Activated T-helper 17 cell treated with anti-CD3 and anti-CD28 coated beads, Interleukin-2, amount 50 U/mL, for 72 hours (primary cell): Measurements from ENCODE around the gene ZFPM1. TPM values are rescaled to one million over a fixed set of nuclear protein-coding genes. Genes with fewer than 3 reads are reported as not detected.
"Not testable (repeated sequence)": the region's sequence is repeated elsewhere in the genome, so short reads cannot be mapped to it uniquely, and the experiment has no call there.

Experiments
- ATAC-seq: fragments of 150-1000 bp; cut with Tn5 transposase; replicated peaks from 2 replicates; pipeline ENCODE4 v1.10.0; 2021; ENCODE audit warnings: mild to moderate bottlenecking, moderate library complexity
- H3K27ac Mint-ChIP-seq: one replicate; pipeline ENCODE4 v1.8.0; 2022; ENCODE audit warnings: mixed read lengths
- H3K27me3 Mint-ChIP-seq: one replicate; pipeline ENCODE4 v1.8.0; 2022; ENCODE audit warnings: mixed read lengths
- H3K36me3 Mint-ChIP-seq: one replicate; pipeline ENCODE4 v1.8.0; 2022; ENCODE audit warnings: low read depth, mild to moderate bottlenecking, mixed read lengths
- H3K4me1 Mint-ChIP-seq: one replicate; pipeline ENCODE4 v1.8.0; 2022; ENCODE audit warnings: mixed read lengths
- H3K4me3 Mint-ChIP-seq: one replicate; pipeline ENCODE4 v1.8.0; 2022; ENCODE audit warnings: mild to moderate bottlenecking, mixed read lengths
- H3K9me3 Mint-ChIP-seq: one replicate; pipeline ENCODE4 v1.8.0; 2022; ENCODE audit warnings: mixed read lengths
- total RNA-seq, 2 donors: library from RNA; stranded (reverse); gene quantifications; one replicate each; pipeline ENCODE4 v1.2.3, GENCODE V29; 2022

ZFPM1 gene
- total RNA-seq, 2 donors from 2014 or later = 12.2 to 22.1 TPM

DNA sequence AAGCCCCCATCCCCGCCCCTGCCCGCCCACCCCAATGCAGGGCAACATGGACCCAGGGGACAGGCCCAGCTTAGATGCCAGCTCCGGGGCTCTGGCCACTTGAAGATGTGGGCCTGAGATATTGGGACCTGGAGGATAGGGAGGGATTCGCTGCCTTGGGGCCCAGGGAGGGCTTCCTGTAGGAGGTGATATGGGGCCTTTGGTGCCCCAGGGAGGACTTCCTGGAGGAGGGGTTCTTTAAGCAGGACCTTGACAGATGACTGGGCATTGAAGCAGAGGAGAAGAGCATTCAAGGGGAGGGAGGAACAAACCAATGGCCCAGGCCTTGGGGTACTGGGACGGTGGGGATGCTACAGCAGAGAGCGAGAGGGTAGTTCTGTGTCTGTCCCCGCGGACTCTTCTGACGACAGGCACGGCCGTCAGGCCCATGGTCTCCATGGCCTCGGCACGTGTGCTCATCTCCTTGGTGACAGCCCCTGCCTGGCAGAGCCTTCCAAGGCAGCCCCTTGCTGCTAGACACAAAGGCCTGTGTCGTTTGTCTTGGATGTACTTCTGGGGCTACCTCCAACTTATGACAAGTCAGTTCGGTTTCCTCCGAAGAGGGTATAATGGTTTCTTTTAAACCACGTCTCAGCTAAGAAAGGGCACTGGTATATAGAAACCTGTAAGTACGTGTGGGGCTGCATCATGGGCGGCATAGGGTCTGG lies 61.6 kb downstream of the ZFPM1 start:
- Mint-ChIP-seq H3K4me3 (no peak overlapping the region), H3K36me3 (no peaks in the 10 kb centered on the region), H3K27me3 (no peaks in the 10 kb centered on the region), H3K4me1 (peaks cover 19% of the 10 kb centered on the region), H3K27ac (no peak overlapping the region), H3K9me3 (no peaks in the 10 kb centered on the region)
- no peak for ATAC-seq

- ATAC-seq = no peak
These were observed 62.3 kb downstream of the ZFPM1 start for GRCh38 chr16:88515371-88515770.

DNA sequence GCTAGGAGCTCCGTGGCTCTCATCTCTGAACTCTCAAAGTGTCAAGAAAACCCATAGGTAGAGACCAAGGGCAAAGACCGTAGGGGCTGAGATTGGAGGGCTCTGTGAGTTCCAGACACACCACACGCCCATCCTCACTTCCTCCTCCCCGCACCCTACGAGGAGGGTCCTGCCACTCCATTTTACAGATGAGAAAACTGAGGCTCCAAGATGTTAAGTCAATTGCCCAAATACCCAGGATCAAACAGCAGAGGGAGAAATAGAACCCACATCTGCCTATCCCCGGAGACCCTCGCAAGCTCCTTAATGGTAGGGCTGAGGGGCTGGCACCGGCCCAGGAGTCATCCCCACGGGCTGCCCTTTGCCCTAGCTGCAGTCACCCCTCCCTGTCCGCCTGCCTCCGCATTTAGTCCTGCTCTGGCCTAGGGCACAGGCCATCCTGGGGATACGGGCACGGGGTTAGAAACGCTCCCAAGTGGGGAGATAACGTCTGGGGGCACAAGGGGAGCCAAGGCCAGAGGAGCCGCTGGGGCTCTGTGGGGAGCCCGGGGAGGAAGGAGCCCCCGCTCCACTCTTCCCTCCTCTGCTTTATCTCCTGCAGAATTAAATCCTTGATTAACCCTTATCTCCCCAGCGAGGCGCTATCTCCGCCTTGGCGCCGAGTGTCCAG lies 63.0 kb downstream of the ZFPM1 start:
- Mint-ChIP-seq H3K4me3 (no peak overlapping the region), H3K27ac (no peak overlapping the region), H3K36me3 (no peaks in the 10 kb centered on the region), H3K4me1 (peaks cover 26% of the 10 kb centered on the region), H3K27me3 (no peaks in the 10 kb centered on the region), H3K9me3 (no peaks in the 10 kb centered on the region)
- no peak for ATAC-seq

More at GRCh38 chr16:88515371-88515770, 62.3 kb downstream of the ZFPM1 start:
- no peaks in the 10 kb centered on the region for H3K36me3 Mint-ChIP-seq
- H3K9me3 Mint-ChIP-seq = no peaks in the 10 kb centered on the region
- H3K27ac Mint-ChIP-seq = no peak overlapping the region
- no peaks in the 10 kb centered on the region for H3K27me3 Mint-ChIP-seq
- H3K4me1 Mint-ChIP-seq = peaks cover 25% of the 10 kb centered on the region
- no peak overlapping the region for H3K4me3 Mint-ChIP-seq

DNA sequence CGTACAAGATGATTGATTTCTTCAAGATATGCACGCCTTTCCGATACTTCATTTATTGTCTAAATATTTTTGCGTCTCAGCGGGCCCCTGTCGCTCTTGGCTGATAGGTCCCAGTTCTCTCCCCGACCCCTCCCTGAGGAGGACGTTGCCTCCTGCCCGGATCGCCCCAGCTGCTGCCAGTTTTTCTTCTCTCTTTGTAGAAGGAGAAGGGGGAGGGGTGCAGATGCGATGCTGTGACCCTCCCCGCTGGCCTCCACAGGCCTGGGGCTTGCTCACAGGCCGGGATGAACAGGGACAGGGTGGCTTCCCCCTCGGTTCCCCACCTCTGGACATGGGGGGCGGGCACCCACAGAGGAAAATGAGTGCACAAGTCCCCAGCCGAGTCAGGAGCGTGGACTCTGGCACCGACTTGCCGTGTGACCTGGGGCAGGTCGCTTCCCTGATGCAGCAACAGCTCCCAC lies 63.6 kb downstream of the ZFPM1 start:
- no peaks in the 10 kb centered on the region for H3K9me3 Mint-ChIP-seq

DNA sequence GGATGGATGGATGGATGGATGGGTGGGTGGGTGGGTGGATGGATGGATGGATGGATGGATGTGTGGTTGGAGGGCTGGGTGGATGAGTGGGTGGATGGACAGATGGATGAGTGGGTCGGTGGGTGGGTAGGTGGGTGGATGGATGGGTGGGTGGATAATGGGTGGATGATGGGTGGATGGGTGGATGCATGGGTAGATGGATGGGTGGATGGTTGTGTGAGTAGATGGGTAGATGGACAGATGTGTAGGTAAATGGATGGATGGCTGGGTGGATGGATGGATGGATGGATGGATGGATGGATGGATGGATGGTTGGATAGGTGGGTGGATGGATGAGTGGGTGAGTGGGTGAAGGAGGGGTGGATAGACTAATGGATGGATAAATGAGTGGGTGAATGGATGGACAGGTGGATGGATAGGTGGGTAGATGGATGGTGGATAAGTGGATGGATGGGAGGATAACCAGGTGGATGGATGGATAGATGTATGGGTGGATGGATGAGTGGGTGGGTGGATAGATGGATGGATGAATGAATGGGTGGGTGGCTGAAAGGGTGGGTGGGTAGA lies 64.2 kb downstream of the ZFPM1 start:
- H3K4me1 Mint-ChIP-seq = peaks cover 26% of the 10 kb centered on the region
- H3K27me3 Mint-ChIP-seq, H3K4me3 Mint-ChIP-seq, H3K27ac Mint-ChIP-seq, ATAC-seq, H3K36me3 Mint-ChIP-seq, H3K9me3 Mint-ChIP-seq: not testable (repeated sequence)

More for the DNA sequence above, 63.6 kb downstream of the ZFPM1 start:
- Mint-ChIP-seq H3K27ac (no peak overlapping the region), H3K27me3 (no peaks in the 10 kb centered on the region), H3K36me3 (no peaks in the 10 kb centered on the region), H3K4me3 (no peak overlapping the region), H3K4me1 (peaks cover 26% of the 10 kb centered on the region)
- no peak for ATAC-seq

DNA sequence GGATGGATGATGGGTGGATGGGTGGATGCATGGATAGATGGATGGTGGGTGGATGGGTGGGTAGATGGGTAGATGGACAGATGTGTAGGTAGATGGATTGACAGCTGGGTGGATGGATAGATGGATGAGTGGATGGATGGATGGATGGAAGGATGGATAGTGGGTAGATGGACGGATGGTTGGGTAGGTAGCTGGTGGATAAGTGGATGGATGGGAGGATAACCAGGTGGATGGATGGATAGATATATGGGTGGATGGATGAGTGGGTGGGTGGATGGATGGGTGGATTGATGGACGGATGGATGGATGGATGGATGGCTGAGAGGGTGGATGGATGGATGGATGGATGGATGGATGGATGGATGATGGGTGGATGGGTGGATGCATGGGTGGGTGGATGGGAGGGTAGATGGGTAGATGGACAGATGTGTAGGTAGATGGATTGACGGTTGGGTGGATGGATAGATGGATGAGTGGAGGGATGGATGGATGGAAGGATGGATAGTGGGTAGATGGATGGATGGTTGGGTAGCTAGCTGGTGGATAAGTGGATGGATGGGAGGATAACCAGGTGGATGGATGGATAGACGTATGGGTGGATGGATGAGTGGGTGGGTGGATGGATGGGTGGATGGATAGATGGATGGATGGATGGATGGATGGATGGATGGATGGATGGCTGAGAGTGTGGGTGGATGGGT lies 65.5 kb downstream of the ZFPM1 start:
- not testable (repeated sequence) for H3K27ac Mint-ChIP-seq, H3K36me3 Mint-ChIP-seq, H3K27me3 Mint-ChIP-seq, H3K4me3 Mint-ChIP-seq, H3K9me3 Mint-ChIP-seq, ATAC-seq
- peaks cover 26% of the 10 kb centered on the region for H3K4me1 Mint-ChIP-seq

DNA sequence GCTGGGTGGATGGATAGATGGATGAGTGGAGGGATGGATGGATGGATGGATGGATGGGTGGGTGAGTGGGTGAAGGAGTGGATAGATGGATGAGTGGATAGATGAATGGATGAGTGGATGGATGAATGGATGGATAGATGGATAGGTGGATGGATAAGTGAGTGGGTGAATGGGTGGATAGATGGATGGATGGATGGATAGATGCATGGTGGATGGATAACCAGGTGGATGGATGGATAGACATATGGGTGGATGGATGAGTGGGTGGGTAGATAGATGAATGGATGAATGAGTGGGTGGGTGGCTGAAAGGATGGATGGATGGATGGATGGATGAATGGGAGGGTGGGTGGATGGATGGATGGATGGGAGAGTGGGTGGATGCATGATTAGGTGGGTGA lies 66.2 kb downstream of the ZFPM1 start:
- no peak overlapping the region for H3K27ac Mint-ChIP-seq

GRCh38 chr16:88519938-88520653 lies 67.0 kb downstream of the ZFPM1 start:
- no peaks in the 10 kb centered on the region for H3K36me3 Mint-ChIP-seq
- H3K4me1 Mint-ChIP-seq = peaks cover 26% of the 10 kb centered on the region
- H3K4me3 Mint-ChIP-seq = no peak overlapping the region
- no peaks in the 10 kb centered on the region for H3K9me3 Mint-ChIP-seq
- no peak overlapping the region for H3K27ac Mint-ChIP-seq
- no peaks in the 10 kb centered on the region for H3K27me3 Mint-ChIP-seq
- no peak for ATAC-seq

More for the DNA sequence above, 66.2 kb downstream of the ZFPM1 start:
- H3K27me3 Mint-ChIP-seq = no peaks in the 10 kb centered on the region
- H3K4me1 Mint-ChIP-seq = peaks cover 26% of the 10 kb centered on the region
- no peaks in the 10 kb centered on the region for H3K9me3 Mint-ChIP-seq
- ATAC-seq = no peak
- no peak overlapping the region for H3K4me3 Mint-ChIP-seq
- no peaks in the 10 kb centered on the region for H3K36me3 Mint-ChIP-seq

DNA sequence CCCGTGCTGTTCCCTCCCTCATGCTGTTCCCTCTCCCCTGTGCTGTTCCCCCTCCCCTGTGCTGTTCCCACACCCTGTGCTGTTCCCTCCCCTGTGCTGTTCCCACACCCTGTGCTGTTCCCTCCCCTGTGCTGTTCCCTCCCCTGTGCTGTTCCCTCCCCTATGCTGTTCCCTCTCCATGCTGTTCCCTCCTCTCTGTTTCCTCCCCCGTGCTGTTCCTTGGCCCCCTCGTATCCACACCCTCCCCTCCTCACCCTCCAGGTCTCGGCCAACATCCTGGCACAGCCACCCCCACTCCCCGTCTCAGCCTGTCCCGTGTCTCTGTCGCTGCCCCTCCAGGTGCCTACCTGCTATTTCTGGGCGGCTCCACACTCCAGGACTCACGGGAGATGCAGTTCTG lies 68.6 kb downstream of the ZFPM1 start:
- no peaks in the 10 kb centered on the region for H3K27me3 Mint-ChIP-seq
- H3K27ac Mint-ChIP-seq = peak overlapping the region; percentile 43
- ATAC-seq = no peak
- no peaks in the 10 kb centered on the region for H3K9me3 Mint-ChIP-seq
- no peak overlapping the region for H3K4me3 Mint-ChIP-seq
- no peaks in the 10 kb centered on the region for H3K36me3 Mint-ChIP-seq
- peaks cover 26% of the 10 kb centered on the region for H3K4me1 Mint-ChIP-seq

DNA sequence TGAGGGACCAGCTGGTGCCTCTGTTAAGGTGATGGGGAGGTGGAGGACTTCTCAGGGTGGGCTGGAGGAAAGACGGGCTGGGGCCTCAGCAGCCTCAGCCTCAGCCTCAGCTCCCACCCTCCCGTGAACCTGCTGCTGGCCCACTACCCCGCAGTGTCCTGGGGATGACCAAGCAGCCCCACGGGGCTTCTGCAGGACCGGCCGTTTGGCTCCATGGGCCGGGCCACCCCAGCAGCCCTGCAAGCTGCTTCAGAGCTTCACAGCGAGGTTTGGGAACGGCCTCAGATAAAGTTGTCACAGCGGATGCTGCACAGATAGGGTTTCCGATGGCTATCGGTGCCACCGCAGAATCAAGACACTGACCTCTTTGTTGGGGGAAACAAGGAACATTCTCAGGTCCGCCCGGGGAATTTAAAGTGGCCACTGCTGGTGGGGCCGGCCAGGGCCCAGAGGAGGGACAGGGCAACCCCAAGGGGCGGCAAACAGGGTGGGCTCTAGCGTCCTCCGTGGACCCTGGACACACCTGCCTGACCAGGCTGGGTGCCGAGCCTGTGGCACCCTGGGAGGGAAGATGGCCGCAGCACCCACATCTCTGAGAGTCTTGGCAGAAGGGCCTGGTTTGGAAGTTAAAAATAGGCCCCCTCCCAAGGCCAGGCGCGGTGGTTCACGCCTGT lies 69.3 kb downstream of the ZFPM1 start:
- H3K4me3 Mint-ChIP-seq = no peak overlapping the region
- H3K9me3 Mint-ChIP-seq = no peaks in the 10 kb centered on the region
- no peaks in the 10 kb centered on the region for H3K36me3 Mint-ChIP-seq
- ATAC-seq = no peak
- H3K27ac Mint-ChIP-seq = no peak overlapping the region
- peaks cover 23% of the 10 kb centered on the region for H3K4me1 Mint-ChIP-seq
- no peaks in the 10 kb centered on the region for H3K27me3 Mint-ChIP-seq

GRCh38 chr16:88523309-88524161 lies 70.5 kb downstream of the ZFPM1 start:
- ATAC-seq = no peak
- H3K27ac Mint-ChIP-seq = no peak overlapping the region
- no peaks in the 10 kb centered on the region for H3K27me3 Mint-ChIP-seq
- no peaks in the 10 kb centered on the region for H3K9me3 Mint-ChIP-seq
- H3K4me1 Mint-ChIP-seq = peaks cover 17% of the 10 kb centered on the region
- no peak overlapping the region for H3K4me3 Mint-ChIP-seq
- no peaks in the 10 kb centered on the region for H3K36me3 Mint-ChIP-seq

DNA sequence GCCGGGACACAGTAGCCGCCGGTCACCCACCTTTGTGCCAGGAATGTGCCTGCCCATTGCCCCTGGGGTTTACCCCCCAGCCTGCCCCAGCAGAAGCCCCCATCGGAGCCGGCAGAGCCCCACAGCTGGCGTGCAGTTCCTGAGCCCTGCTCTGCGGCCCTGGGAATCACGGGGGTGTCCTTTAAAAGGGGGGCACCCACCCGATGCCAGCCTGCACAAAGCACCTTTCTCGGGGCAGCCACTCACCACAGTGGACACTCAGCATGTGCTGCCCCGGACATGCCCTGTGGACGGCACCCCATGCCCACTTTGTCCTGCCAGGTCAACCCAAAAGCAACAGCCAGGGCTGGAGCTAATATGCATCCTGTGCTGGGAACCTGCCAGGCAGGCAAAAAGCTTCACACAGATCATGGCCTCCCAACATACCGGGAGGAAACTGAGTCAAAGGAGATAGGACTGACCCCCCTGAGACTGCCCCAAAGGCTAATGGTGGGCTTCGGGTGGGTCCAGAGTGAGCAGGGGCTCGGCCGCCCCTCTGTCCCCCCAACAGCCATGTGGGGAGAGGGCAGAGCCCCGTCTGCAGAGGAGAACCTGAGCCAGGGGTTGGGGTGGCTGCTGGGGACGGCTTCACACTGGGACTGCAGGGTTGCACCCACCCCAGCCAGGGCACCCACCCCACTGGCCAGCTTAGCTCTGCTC lies 71.3 kb downstream of the ZFPM1 start:
- Mint-ChIP-seq H3K9me3 (no peaks in the 10 kb centered on the region), H3K27ac (no peak overlapping the region), H3K36me3 (no peaks in the 10 kb centered on the region), H3K4me3 (no peak overlapping the region), H3K4me1 (peaks cover 10% of the 10 kb centered on the region), H3K27me3 (no peaks in the 10 kb centered on the region)
- ATAC-seq = no peak
